A549 (cell line): ENCODE results near the gene NDUFB7. TPM values are rescaled to one million over a fixed set of nuclear protein-coding genes. Genes with fewer than 3 reads are reported as not detected.
A peak's percentile ranks its signal among the peaks of the same experiment; 100 is the strongest.

Source experiments
- ATAC-seq, 2 experiments: fragments of 200-7000 bp in 1 of 2; fragments of >200 bp in 1 of 2; cut with Nextera tagmentation in 1 of 2; cut with Tn5 transposase in 1 of 2; 3 replicates each; pipeline versions ENCODE4 v1.8.0 to v1.9.1; 2018 to 2020; ENCODE audit warnings: mild to moderate bottlenecking in 1 of 2, moderate library complexity in 1 of 2
- CTCF ChIA-PET: fragments of 300-600 bp; sonication (Branson Sonifier 250); formaldehyde crosslinking; extraction: SDS; loops from one replicate; lab custom pipeline; 2021; ENCODE audit warnings: antibody characterized with exemption, inconsistent platforms; lab: Yijun Ruan, JAX
- POLR2A ChIA-PET: fragments of 350-600 bp; formaldehyde crosslinking; extraction: SDS; loops from one replicate; lab custom pipeline; 2021; ENCODE audit warnings: antibody characterized with exemption, inconsistent platforms; lab: Yijun Ruan, JAX
- DNase-seq, 2 experiments: peaks; one replicate each; pipeline versions ENCODE4 v3.0.0 to v3.0.0-alpha.2; 2011 to 2016; ENCODE audit warnings: low read depth in 1 of 2, low spot score in 1 of 2
- FAIRE-seq: peaks from 2 replicates; lab custom pipeline; 2011; peaks lifted over from hg19 to GRCh38; lab: Jason Lieb, UNC
- H3K27ac ChIP-seq, 2 experiments: fragments of >200 bp; sonication (Bioruptor Twin); formaldehyde crosslinking; 3 replicates each; pipeline ENCODE4 v1.5.1; 2016 to 2017
- H3K4me1 ChIP-seq: fragments of >200 bp; sonication (Bioruptor Twin); formaldehyde crosslinking; 3 replicates; pipeline ENCODE4 v1.6.1; 2016
- H3K4me2 ChIP-seq: fragments of >200 bp; sonication (Bioruptor Twin); formaldehyde crosslinking; 3 replicates; pipeline ENCODE4 v1.6.1; 2016
- H3K4me3 ChIP-seq: fragments of >200 bp; sonication (Bioruptor Twin); formaldehyde crosslinking; 3 replicates; pipeline ENCODE4 v1.5.1; 2016
- H3K9me3 ChIP-seq: fragments of >200 bp; sonication (Bioruptor Twin); formaldehyde crosslinking; 3 replicates; pipeline ENCODE4 v1.6.1; 2016
- BHLHE40 ChIP-seq: IDR thresholded peaks from 2 replicates; pipeline ENCODE4 v1.6.1; 2012; ENCODE audit warnings: low read depth, low read length, inconsistent platforms
- CEBPB ChIP-seq, 2 experiments: fragments of >200 bp in 1 of 2; sonication (Bioruptor Twin) in 1 of 2; formaldehyde crosslinking in 1 of 2; IDR thresholded peaks; 2 replicates each; pipeline ENCODE4 v1.6.1; 2012 to 2016
- CHD4 ChIP-seq: fragments of 200-600 bp; sonication (generic); IDR thresholded peaks from 2 replicates; pipeline ENCODE4 v1.6.1; 2016; ENCODE audit warnings: antibody characterized with exemption, mild to moderate bottlenecking, borderline replicate concordance
- EHMT2 ChIP-seq: fragments of 200-600 bp; sonication (generic); IDR thresholded peaks from 2 replicates; pipeline ENCODE4 v1.6.1; 2016; ENCODE audit warnings: antibody characterized with exemption, low read depth, mild to moderate bottlenecking, moderate library complexity
- ESRRA ChIP-seq: fragments of 150-350 bp; IDR thresholded peaks from 2 replicates; pipeline ENCODE4 v1.6.1; 2014; ENCODE audit warnings: mild to moderate bottlenecking, low read length, borderline replicate concordance
- FOSB ChIP-seq: fragments of 250-450 bp; sonication (Bioruptor Pico); IDR thresholded peaks from 2 replicates; pipeline ENCODE4 v1.5.0; 2020; ENCODE audit warnings: mild to moderate bottlenecking, moderate library complexity
- HOXB5 ChIP-seq: fragments of 250-450 bp; sonication (Bioruptor Pico); IDR thresholded peaks from 2 replicates; pipeline ENCODE4 v1.5.0; 2020; ENCODE audit warnings: mild to moderate bottlenecking, moderate library complexity
- JUN ChIP-seq, 2 experiments: fragments of >200 bp; sonication (Bioruptor Twin); formaldehyde crosslinking; IDR thresholded peaks; 2 replicates in 1 of 2; 3 replicates in 1 of 2; pipeline ENCODE4 v1.6.1; 2016 to 2017
- KDM1A ChIP-seq: fragments of 200-600 bp; sonication (generic); IDR thresholded peaks from 2 replicates; pipeline ENCODE4 v1.6.1; 2016; ENCODE audit warnings: low read depth, mild to moderate bottlenecking
- MAZ ChIP-seq: fragments of 150-350 bp; IDR thresholded peaks from 2 replicates; pipeline ENCODE4 v1.6.1; 2014; ENCODE audit warnings: antibody characterized with exemption, low read depth, low read length, borderline replicate concordance
- MYC ChIP-seq: IDR thresholded peaks from 2 replicates; pipeline ENCODE4 v1.6.1; 2012; ENCODE audit warnings: mild to moderate bottlenecking, inconsistent platforms, low read length, improper control_type of control experiment, borderline replicate concordance
- NFE2L2 ChIP-seq: fragments of 150-350 bp; conservative IDR thresholded peaks from 2 replicates; pipeline ENCODE4 v1.6.1; 2014; ENCODE audit warnings: low read length
- NR3C1 ChIP-seq: fragments of >200 bp; sonication (Bioruptor Twin); formaldehyde crosslinking; IDR thresholded peaks from 3 replicates; pipeline ENCODE4 v1.6.1; 2017
- PHF8 ChIP-seq: fragments of 200-600 bp; sonication (generic); IDR thresholded peaks from 2 replicates; pipeline ENCODE4 v1.6.1; 2016; ENCODE audit warnings: low read depth, mild to moderate bottlenecking, antibody characterized with exemption, moderate library complexity, borderline replicate concordance
- POLR2A ChIP-seq: IDR thresholded peaks from 2 replicates; pipeline ENCODE4 v1.6.1; 2012; ENCODE audit warnings: mild to moderate bottlenecking, low read length
- POLR2AphosphoS2 ChIP-seq: conservative IDR thresholded peaks from 2 replicates; pipeline ENCODE4 v1.6.1; 2012; ENCODE audit warnings: low read length, improper control_type of control experiment, inconsistent platforms
- WGBS: methylation state at CpG from one replicate; pipeline ENCODE4 v1.1.6; 2017; ENCODE audit errors: missing lambda C conversion rate; 5-methylcytosine and 5-hydroxymethylcytosine counted together
- polyA plus RNA-seq, 4 experiments: library from polyadenylated mRNA; depleted of rRNA in 3 of 4; stranded (reverse); fragments of >200 nt; fragmentation: RNase III in 1 of 4; extraction: RNeasy Plus Mini Kit Qiagen cat#74134 plus additional on column Dnase treatment in 1 of 4; gene quantifications; 2 replicates in 3 of 4; 3 replicates in 1 of 4; pipeline ENCODE4 v1.2.3, GENCODE V29; 2011 to 2017
- TF ChIP-seq, protein P1 (sequence below): fragments of 450-650 bp; IDR thresholded peaks from 2 replicates; pipeline ENCODE4 v1.6.1; 2014; ENCODE audit warnings: antibody characterized with exemption
- TF ChIP-seq, protein P2 (sequence below): fragments of 200-600 bp; sonication (generic); IDR thresholded peaks from 2 replicates; pipeline ENCODE4 v1.6.1; 2016; ENCODE audit warnings: antibody characterized with exemption, mild to moderate bottlenecking, moderate library complexity

The NDUFB7 gene
- polyA plus RNA-seq, 2 of the 4 experiments (the other 2 are of a cell fraction): 82.3 to 158 TPM

GRCh38 chr19:14536926-14537692 lies 34.8 kb downstream of the NDUFB7 start (continued):
- no peak for TF ChIP-seq MYC
- TF ChIP-seq, all 56 proteins: peak for 0

DNA sequence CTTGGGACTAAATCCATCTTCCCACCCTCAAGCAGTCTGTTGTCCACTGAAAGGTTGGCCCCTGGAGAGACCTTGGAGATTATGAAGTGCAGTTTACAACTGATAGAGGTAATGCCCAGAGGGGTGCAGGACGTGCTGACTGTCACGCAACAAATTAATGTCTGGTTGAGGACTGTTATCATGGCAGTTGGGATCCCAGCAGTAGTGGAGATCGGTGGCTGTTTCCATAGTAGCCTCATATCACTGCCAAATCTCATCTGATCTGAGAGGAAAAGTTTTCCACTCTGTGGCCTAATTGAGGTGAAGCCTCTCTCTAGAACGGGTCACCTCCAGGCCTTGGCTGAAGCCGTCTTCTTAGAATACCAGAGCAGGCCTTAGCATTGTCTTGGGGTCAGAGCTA lies 38.4 kb downstream of the NDUFB7 start:
- FAIRE-seq: no peak
- CTCF ChIA-PET: interaction anchor here (1.5 kb wide), 1 partner anchor 41 kb away, joined by 3 read pairs; no protein-coding TSS in a partner anchor

GRCh38 chr19:14530506-14530905 lies 41.4 kb downstream of the NDUFB7 start:
- 72% methylated on average over 3 of the region's 3 CpGs for WGBS
- CTCF ChIA-PET: no interaction called here
- FAIRE-seq (no peak), ATAC-seq (no peak), DNase-seq (no peak)
- Histone ChIP-seq H3K4me2 (peak overlapping the region; percentile 83), H3K4me3 (peak overlapping the region; percentile 56), H3K9me3 (no peaks in the 10 kb centered on the region), H3K27ac (peak overlapping the region in 1 of 2 experiments; percentile 89; a peak in 3 of 6 replicates), H3K4me1 (peaks cover 16% of the 10 kb centered on the region)
- TF ChIP-seq POLR2A (no peak), JUN (IDR thresholded peaks at IDR 0.05) (0 out of 5 replicates have a peak, but pooled peaks of 1 of the 2 experiments have one; percentile 8)
- POLR2A ChIA-PET: no interaction called here

More for the DNA sequence above, 38.4 kb downstream of the NDUFB7 start:
- TF ChIP-seq NFE2L2 (no peak), NR3C1 (no peak), KDM1A (no peak), BHLHE40 (no peak), EHMT2 (no peak), PHF8 (no peak), CHD4 (no peak), MAZ (no peak), POLR2AphosphoS2 (no peak)
- Histone ChIP-seq H3K27ac (no peak overlapping the region), H3K4me3 (no peak overlapping the region), H3K9me3 (no peaks in the 10 kb centered on the region), H3K4me2 (no peak overlapping the region), H3K4me1 (peaks cover 22% of the 10 kb centered on the region)
- POLR2A ChIA-PET: interaction anchor here (1.5 kb wide), 1 partner anchor 15 kb away, joined by 3 read pairs; the partner anchor contains the start of gene DNAJB1
- DNase-seq (no peak), ATAC-seq (no peak)
- 98% methylated on average over 5 of the region's 5 CpGs for WGBS

DNA sequence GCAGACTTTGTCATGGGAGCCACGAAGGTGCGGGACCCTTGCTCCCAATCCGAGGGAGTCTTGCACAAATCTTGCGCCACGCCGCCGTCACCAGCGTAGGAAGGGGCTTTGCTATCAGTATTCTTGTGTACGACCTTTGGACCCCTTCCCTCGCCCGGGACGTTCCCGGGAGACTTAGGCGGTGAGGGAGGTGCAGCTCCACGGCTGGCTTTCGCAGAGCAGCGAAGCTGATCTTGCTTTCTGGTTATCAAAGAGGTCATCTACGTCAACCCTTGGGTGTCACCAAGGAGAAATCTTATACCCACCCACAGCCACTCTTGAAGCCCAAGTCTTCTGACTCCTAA lies 41.9 kb downstream of the NDUFB7 start:
- peak; percentile 17 to 33; a peak in 3 of 6 replicates for ATAC-seq
- peaks cover 16% of the 10 kb centered on the region for H3K4me1 ChIP-seq
- peak overlapping the region; percentile 83 for H3K4me2 ChIP-seq
- no peak for TF ChIP-seq HOXB5 (CRISPR knock-in tag)
- TF ChIP-seq POLR2AphosphoS2: no peak
- no peak for TF ChIP-seq BHLHE40
- 0 out of 4 replicates have a peak, but pooled peaks of 1 of the 2 experiments have one; percentile 17 for TF ChIP-seq CEBPB (IDR thresholded peaks at IDR 0.05)
- no peak for TF ChIP-seq FOSB (CRISPR knock-in tag)
- TF ChIP-seq, protein P1, sequence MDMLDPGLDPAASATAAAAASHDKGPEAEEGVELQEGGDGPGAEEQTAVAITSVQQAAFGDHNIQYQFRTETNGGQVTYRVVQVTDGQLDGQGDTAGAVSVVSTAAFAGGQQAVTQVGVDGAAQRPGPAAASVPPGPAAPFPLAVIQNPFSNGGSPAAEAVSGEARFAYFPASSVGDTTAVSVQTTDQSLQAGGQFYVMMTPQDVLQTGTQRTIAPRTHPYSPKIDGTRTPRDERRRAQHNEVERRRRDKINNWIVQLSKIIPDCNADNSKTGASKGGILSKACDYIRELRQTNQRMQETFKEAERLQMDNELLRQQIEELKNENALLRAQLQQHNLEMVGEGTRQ: no peak
- TF ChIP-seq, protein P2, sequence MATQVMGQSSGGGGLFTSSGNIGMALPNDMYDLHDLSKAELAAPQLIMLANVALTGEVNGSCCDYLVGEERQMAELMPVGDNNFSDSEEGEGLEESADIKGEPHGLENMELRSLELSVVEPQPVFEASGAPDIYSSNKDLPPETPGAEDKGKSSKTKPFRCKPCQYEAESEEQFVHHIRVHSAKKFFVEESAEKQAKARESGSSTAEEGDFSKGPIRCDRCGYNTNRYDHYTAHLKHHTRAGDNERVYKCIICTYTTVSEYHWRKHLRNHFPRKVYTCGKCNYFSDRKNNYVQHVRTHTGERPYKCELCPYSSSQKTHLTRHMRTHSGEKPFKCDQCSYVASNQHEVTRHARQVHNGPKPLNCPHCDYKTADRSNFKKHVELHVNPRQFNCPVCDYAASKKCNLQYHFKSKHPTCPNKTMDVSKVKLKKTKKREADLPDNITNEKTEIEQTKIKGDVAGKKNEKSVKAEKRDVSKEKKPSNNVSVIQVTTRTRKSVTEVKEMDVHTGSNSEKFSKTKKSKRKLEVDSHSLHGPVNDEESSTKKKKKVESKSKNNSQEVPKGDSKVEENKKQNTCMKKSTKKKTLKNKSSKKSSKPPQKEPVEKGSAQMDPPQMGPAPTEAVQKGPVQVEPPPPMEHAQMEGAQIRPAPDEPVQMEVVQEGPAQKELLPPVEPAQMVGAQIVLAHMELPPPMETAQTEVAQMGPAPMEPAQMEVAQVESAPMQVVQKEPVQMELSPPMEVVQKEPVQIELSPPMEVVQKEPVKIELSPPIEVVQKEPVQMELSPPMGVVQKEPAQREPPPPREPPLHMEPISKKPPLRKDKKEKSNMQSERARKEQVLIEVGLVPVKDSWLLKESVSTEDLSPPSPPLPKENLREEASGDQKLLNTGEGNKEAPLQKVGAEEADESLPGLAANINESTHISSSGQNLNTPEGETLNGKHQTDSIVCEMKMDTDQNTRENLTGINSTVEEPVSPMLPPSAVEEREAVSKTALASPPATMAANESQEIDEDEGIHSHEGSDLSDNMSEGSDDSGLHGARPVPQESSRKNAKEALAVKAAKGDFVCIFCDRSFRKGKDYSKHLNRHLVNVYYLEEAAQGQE: no peak
- no peak for TF ChIP-seq ESRRA
- peak overlapping the region; percentile 56 for H3K4me3 ChIP-seq
- DNase-seq: peak in 1 of 2 experiments; percentile 48
- no peaks in the 10 kb centered on the region for H3K9me3 ChIP-seq
- POLR2A ChIA-PET: no interaction called here
- no peak for FAIRE-seq
- H3K27ac ChIP-seq: peak overlapping the region; percentile 81 to 89
- 0% methylated on average over 1 of the region's 18 CpGs for WGBS
- CTCF ChIA-PET: interaction anchor here (0.6 kb wide), 1 partner anchor 24 kb away, joined by 5 read pairs; no protein-coding TSS in a partner anchor
